DOHH2 (cell line): ENCODE data around the gene PCLO.

Source experiments
- H3F3A ChIP-seq: fragments of 200-600 bp; sonication (generic), shearing (Covaris generic); 2 replicates; pipeline ENCODE4 v1.6.0; 2016; ENCODE audit warnings: antibody characterized with exemption, mild to moderate bottlenecking; ENCODE audit not compliant: control insufficient read depth, insufficient read depth
- H3K27ac ChIP-seq: fragments of 200-600 bp; sonication (generic); 2 replicates; pipeline ENCODE4 v1.5.1; 2014; ENCODE audit warnings: low read depth, mild to moderate bottlenecking, low read length, moderate library complexity
- H3K27me3 ChIP-seq: fragments of 200-600 bp; sonication (generic); 2 replicates; pipeline ENCODE4 v1.6.1; 2014; ENCODE audit warnings: mild to moderate bottlenecking, low read length, mixed read lengths; ENCODE audit not compliant: control insufficient read depth
- H3K36me3 ChIP-seq: fragments of 200-600 bp; sonication (generic); 2 replicates; pipeline ENCODE4 v1.6.1; 2014; ENCODE audit warnings: mild to moderate bottlenecking, low read length, moderate library complexity, mixed read lengths; ENCODE audit not compliant: control insufficient read depth
- H3K4me1 ChIP-seq: fragments of 200-600 bp; sonication (generic); 2 replicates; pipeline ENCODE4 v1.6.1; 2014; ENCODE audit warnings: mild to moderate bottlenecking, low read length, mixed read lengths; ENCODE audit not compliant: control insufficient read depth
- H3K4me2 ChIP-seq: fragments of 200-600 bp; sonication (generic); 2 replicates; pipeline ENCODE4 v1.6.0; 2014; ENCODE audit warnings: mild to moderate bottlenecking, low read length, moderate library complexity
- H3K4me3 ChIP-seq: fragments of 200-600 bp; sonication (generic); 2 replicates; pipeline ENCODE4 v1.5.1; 2014; ENCODE audit warnings: mild to moderate bottlenecking, low read length, mixed read lengths
- H3K79me2 ChIP-seq: fragments of 200-600 bp; sonication (generic); 2 replicates; pipeline ENCODE4 v1.6.1; 2014; ENCODE audit warnings: mild to moderate bottlenecking, low read length, mixed read lengths; ENCODE audit not compliant: control insufficient read depth
- H3K9me2 ChIP-seq: fragments of 200-600 bp; sonication (generic); replicated peaks from 2 replicates; pipeline ENCODE4 v1.6.1; 2014; ENCODE audit warnings: mild to moderate bottlenecking, low read length, mixed read lengths; ENCODE audit not compliant: control insufficient read depth
- H3K9me3 ChIP-seq: fragments of 200-600 bp; sonication (generic); 2 replicates; pipeline ENCODE4 v1.6.1; 2014; ENCODE audit warnings: antibody characterized with exemption, low read length, mixed read lengths; ENCODE audit not compliant: control insufficient read depth, insufficient read depth
- H4K20me1 ChIP-seq: fragments of 200-600 bp; sonication (generic); 2 replicates; pipeline ENCODE4 v1.6.0; 2014; ENCODE audit warnings: low read depth, mild to moderate bottlenecking, antibody characterized with exemption, low read length, moderate library complexity; ENCODE audit not compliant: control insufficient read depth, insufficient read depth
- EZH2phosphoT487 ChIP-seq: fragments of 200-600 bp; sonication (generic); IDR thresholded peaks from 2 replicates; pipeline ENCODE4 v1.6.1; 2017; ENCODE audit warnings: borderline replicate concordance, mild to moderate bottlenecking, antibody characterized with exemption, low read length, moderate library complexity, mixed read lengths
- TF ChIP-seq, protein P1 (sequence below): fragments of 200-600 bp; sonication (generic); IDR thresholded peaks from one replicate; pipeline ENCODE4 v1.5.1; 2014; ENCODE audit warnings: antibody characterized with exemption, mild to moderate bottlenecking, low read depth, low read length; ENCODE audit not compliant: poor library complexity, severe bottlenecking

PCLO gene

DNA sequence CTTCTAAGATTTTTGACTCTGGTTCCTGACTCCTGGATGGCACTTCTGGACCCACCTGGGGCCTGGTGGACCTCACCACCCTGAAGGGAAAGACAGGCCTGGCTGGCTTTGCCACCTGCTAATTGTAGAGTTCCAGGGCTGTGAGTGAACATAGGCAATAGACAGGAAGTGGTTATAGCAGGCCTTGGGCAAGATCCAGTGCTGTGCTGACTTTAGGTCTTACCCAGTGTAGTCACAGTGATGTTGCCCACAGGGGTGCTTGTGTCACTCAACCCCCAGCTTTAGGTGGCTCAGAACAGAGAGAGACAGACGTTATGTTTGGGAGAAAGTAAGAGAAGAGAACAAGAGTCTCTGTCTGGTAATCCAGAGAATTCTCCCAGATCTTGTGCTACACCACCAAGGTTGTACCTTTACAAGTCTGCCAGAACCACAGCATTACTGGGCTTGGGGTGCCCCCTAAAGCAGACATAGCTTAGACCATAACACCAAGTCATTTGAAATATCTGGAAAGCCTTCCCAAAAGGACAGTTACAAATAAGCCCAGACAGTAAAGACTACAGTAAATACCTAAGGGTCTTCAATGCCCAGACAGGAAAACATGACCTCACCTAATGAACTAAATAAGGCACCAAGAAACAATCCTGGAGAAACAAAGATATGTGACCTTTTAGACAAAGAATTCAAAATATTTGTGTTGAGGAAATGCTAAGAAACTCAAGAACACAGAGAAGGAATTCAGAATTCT is 303.4 kb downstream of the PCLO start:
- Histone ChIP-seq H3K4me3 (no peak overlapping the region), H3K4me1 (no peaks in the 10 kb centered on the region), H4K20me1 (no peaks in the 10 kb centered on the region), H3K9me2 (no peaks in the 10 kb centered on the region), H3K27ac (no peak overlapping the region), H3K4me2 (no peak overlapping the region), H3K27me3 (no peaks in the 10 kb centered on the region), H3K79me2 (no peaks in the 10 kb centered on the region), H3K36me3 (no peaks in the 10 kb centered on the region), H3K9me3 (0 out of 2 replicates have a peak, but pooled peaks cover 2% of the 10 kb centered on the region), H3F3A (no peaks in the 10 kb centered on the region)
- TF ChIP-seq EZH2phosphoT487 = no peak
- TF ChIP-seq, protein P1, sequence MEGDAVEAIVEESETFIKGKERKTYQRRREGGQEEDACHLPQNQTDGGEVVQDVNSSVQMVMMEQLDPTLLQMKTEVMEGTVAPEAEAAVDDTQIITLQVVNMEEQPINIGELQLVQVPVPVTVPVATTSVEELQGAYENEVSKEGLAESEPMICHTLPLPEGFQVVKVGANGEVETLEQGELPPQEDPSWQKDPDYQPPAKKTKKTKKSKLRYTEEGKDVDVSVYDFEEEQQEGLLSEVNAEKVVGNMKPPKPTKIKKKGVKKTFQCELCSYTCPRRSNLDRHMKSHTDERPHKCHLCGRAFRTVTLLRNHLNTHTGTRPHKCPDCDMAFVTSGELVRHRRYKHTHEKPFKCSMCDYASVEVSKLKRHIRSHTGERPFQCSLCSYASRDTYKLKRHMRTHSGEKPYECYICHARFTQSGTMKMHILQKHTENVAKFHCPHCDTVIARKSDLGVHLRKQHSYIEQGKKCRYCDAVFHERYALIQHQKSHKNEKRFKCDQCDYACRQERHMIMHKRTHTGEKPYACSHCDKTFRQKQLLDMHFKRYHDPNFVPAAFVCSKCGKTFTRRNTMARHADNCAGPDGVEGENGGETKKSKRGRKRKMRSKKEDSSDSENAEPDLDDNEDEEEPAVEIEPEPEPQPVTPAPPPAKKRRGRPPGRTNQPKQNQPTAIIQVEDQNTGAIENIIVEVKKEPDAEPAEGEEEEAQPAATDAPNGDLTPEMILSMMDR = no peak

DNA sequence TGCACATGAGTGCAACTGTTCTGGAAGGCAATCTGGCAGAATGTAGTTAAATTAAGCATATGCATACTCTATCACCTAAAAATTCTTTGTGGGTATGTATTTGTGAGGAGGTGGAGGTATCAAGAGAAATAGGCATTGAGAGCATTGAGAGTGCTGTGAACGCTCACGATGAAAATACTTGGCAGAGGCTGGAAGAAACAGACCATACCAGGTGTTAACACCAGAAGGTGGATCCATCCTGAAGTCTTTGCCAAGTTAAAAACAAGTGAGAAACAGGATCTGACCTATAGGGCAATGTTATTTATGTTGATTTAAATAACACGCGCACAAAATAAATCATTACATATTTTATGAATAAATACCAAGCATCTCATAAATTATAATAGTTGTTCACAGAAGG is 311.6 kb downstream of the PCLO start:
- no peak overlapping the region for H3K4me3 ChIP-seq

DNA sequence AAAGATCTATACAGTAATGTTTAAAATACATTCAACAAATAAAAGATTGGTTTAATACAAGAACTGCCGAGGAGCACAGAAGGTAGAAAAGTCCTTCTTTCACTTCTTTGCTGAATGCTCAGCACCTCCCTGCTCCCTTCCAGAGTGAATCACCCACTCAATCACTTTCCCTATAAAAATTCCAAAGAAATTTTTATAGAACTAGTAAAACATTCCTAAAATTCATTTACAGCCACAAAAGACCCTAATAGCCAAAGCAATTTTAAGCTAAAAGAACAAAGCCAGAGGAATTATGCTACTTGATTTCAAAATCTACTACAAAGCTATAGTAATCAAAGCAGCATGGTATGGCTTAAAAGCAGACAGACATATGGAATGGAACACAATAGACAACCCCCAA is 320.9 kb downstream of the PCLO start:
- Histone ChIP-seq H3K27ac (no peak overlapping the region), H3K36me3 (no peaks in the 10 kb centered on the region), H3K9me2 (no peaks in the 10 kb centered on the region; the same call in 1 of the 2 replicates), H3K79me2 (no peaks in the 10 kb centered on the region), H3K9me3 (no peaks in the 10 kb centered on the region), H3K4me1 (no peaks in the 10 kb centered on the region), H3K4me2 (no peak overlapping the region), H3K27me3 (no peaks in the 10 kb centered on the region), H3K4me3 (no peak overlapping the region), H3F3A (no peaks in the 10 kb centered on the region), H4K20me1 (no peaks in the 10 kb centered on the region)
- TF ChIP-seq, protein P1 = no peak
- TF ChIP-seq EZH2phosphoT487 = no peak

More for the DNA sequence above, 311.6 kb downstream of the PCLO start:
- Histone ChIP-seq H3K27me3 (no peaks in the 10 kb centered on the region), H3K36me3 (no peaks in the 10 kb centered on the region), H3F3A (no peaks in the 10 kb centered on the region), H3K9me2 (no peaks in the 10 kb centered on the region), H4K20me1 (no peaks in the 10 kb centered on the region), H3K79me2 (no peaks in the 10 kb centered on the region), H3K27ac (no peak overlapping the region), H3K4me1 (no peaks in the 10 kb centered on the region), H3K9me3 (no peaks in the 10 kb centered on the region), H3K4me2 (no peak overlapping the region)
- no peak for TF ChIP-seq EZH2phosphoT487
- TF ChIP-seq, protein P1 = no peak
